ENCODE results near the gene RORC. TPM values are rescaled to one million over a fixed set of nuclear protein-coding genes. Genes with fewer than 3 reads are reported as not detected.

The RORC gene
- polyA plus RNA-seq, 1 donor (not counting 4 experiments of a cell fraction or from before 2014, with no cell fraction given), result 0.12 TPM

GRCh38 chr1:151815716-151816327, 15.8 kb downstream of the RORC start:
- DNase-seq (ENCODE audit: low read depth, low spot score) (no peak), FAIRE-seq (no peak)
- Histone ChIP-seq H3K27ac (ENCODE audit: control insufficient read depth, insufficient read depth, low read length) (no peak overlapping the region), H3K4me1 (ENCODE audit: control insufficient read depth, extremely low read depth, insufficient read depth, low read length) (peaks cover 17% of the 10 kb centered on the region), H3K4me3 (ENCODE audit: control insufficient read depth in 2 of 3, extremely low read depth in 1 of 3, insufficient read depth in 2 of 3, low read depth in 1 of 3, low read length in 3 of 3) (no peak overlapping the region), H3K9ac (ENCODE audit: control insufficient read depth, extremely low read depth, insufficient read depth, low read length) (no peak overlapping the region), H3K9me3 (ENCODE audit: control insufficient read depth, low read depth, low read length) (no peaks in the 10 kb centered on the region), H3K36me3 (ENCODE audit: control insufficient read depth in 2 of 2, extremely low read depth in 1 of 2, insufficient read depth in 2 of 2, low read length in 2 of 2) (no peaks in the 10 kb centered on the region), H4K20me1 (ENCODE audit: control insufficient read depth, extremely low read depth, insufficient read depth, low read length) (no peaks in the 10 kb centered on the region), H3K79me2 (ENCODE audit: control insufficient read depth, insufficient read depth, low read length) (no peaks in the 10 kb centered on the region), H3K9me1 (ENCODE audit: control insufficient read depth, extremely low read depth, insufficient read depth, low read length) (no peaks in the 10 kb centered on the region), H2AFZ (ENCODE audit: control insufficient read depth, low read length) (no peak overlapping the region), H3K27me3 (ENCODE audit: control insufficient read depth, extremely low read depth, insufficient read depth, low read length) (peaks cover 4% of the 10 kb centered on the region), H3K4me2 (ENCODE audit: control insufficient read depth, extremely low read depth, insufficient read depth, low read depth, low read length) (no peak overlapping the region)
- dilution Hi-C loops (cut with MboI; ENCODE audit: extremely low pct_ligation_motif_present, low sequenced_read_pairs), result no loop called here
- TF ChIP-seq EZH2 (IDR thresholded peaks at IDR 0.05; ENCODE audit: low read length) (no peak), CTCF (optimal IDR thresholded peaks at IDR 0.05 in 1 of 3, IDR thresholded peaks at IDR 0.05 in 1 of 3, conservative IDR thresholded peaks at IDR 0.05 in 1 of 3; ENCODE audit: extremely low read depth in 1 of 3, insufficient read depth in 2 of 3, low read length in 3 of 3) (no peak)

- Histone ChIP-seq H3K4me2 (ENCODE audit: control insufficient read depth, extremely low read depth, insufficient read depth, low read depth, low read length) (no peak overlapping the region), H3K79me2 (ENCODE audit: control insufficient read depth, insufficient read depth, low read length) (no peaks in the 10 kb centered on the region), H2AFZ (ENCODE audit: control insufficient read depth, low read length) (no peak overlapping the region), H4K20me1 (ENCODE audit: control insufficient read depth, extremely low read depth, insufficient read depth, low read length) (no peaks in the 10 kb centered on the region), H3K9me3 (ENCODE audit: control insufficient read depth, low read depth, low read length) (no peaks in the 10 kb centered on the region), H3K27ac (ENCODE audit: control insufficient read depth, insufficient read depth, low read length) (no peak overlapping the region), H3K36me3 (ENCODE audit: control insufficient read depth in 2 of 2, extremely low read depth in 1 of 2, insufficient read depth in 2 of 2, low read length in 2 of 2) (no peaks in the 10 kb centered on the region), H3K4me3 (ENCODE audit: control insufficient read depth in 2 of 3, extremely low read depth in 1 of 3, insufficient read depth in 2 of 3, low read depth in 1 of 3, low read length in 3 of 3) (no peak overlapping the region), H3K9me1 (ENCODE audit: control insufficient read depth, extremely low read depth, insufficient read depth, low read length) (no peaks in the 10 kb centered on the region), H3K9ac (ENCODE audit: control insufficient read depth, extremely low read depth, insufficient read depth, low read length) (no peak overlapping the region), H3K4me1 (ENCODE audit: control insufficient read depth, extremely low read depth, insufficient read depth, low read length) (peaks cover 11% of the 10 kb centered on the region), H3K27me3 (ENCODE audit: control insufficient read depth, extremely low read depth, insufficient read depth, low read length) (peaks cover 4% of the 10 kb centered on the region)
- FAIRE-seq (no peak), DNase-seq (ENCODE audit: low read depth, low spot score) (no peak)
- dilution Hi-C loops (cut with MboI; ENCODE audit: extremely low pct_ligation_motif_present, low sequenced_read_pairs), result no loop called here
- TF ChIP-seq EZH2 (IDR thresholded peaks at IDR 0.05; ENCODE audit: low read length) (no peak), CTCF (optimal IDR thresholded peaks at IDR 0.05 in 1 of 3, IDR thresholded peaks at IDR 0.05 in 1 of 3, conservative IDR thresholded peaks at IDR 0.05 in 1 of 3; ENCODE audit: extremely low read depth in 1 of 3, insufficient read depth in 2 of 3, low read length in 3 of 3) (no peak)
Measured at GRCh38 chr1:151814971-151815545, 16.5 kb downstream of the RORC start.

All from keratinocyte (primary cell).